IMR-90 (cell line): ENCODE measurements around the gene PRSS3. TPM values are rescaled to one million over a fixed set of nuclear protein-coding genes. Genes with fewer than 3 reads are reported as not detected.
"Not testable (repeated sequence)": the region's sequence is repeated elsewhere in the genome, so short reads cannot be mapped to it uniquely, and the experiment has no call there.

ENCODE experiments used
- ATAC-seq: fragments of 200-7000 bp; cut with Tn5 transposase; 2 replicates; pipeline ENCODE4 v1.9.1; 2020; ENCODE audit warnings: low read depth, mild to moderate bottlenecking, moderate library complexity
- BruUV-seq: library from RNA; stranded (reverse); fragments of 400-500 nt; replicated peaks from 2 replicates; lab custom pipeline; 2021; lab: Mats Ljungman, UMichigan
- CTCF ChIA-PET: fragments of 300-600 bp; formaldehyde crosslinking; extraction: SDS; loops from one replicate; lab custom pipeline; 2021; ENCODE audit warnings: antibody characterized with exemption; lab: Yijun Ruan, JAX
- POLR2A ChIA-PET: fragments of 300-600 bp; sonication (Branson Sonifier 250); formaldehyde crosslinking; loops from one replicate; lab custom pipeline; 2022; ENCODE audit warnings: antibody characterized with exemption; ENCODE audit not compliant: unreplicated experiment; lab: Charles Lee
- DNase-seq: peaks from one replicate; pipeline ENCODE4 v3.0.0; 2013
- H2AFZ ChIP-seq: replicated peaks from 2 replicates; pipeline ENCODE3; 2013; ENCODE audit warnings: low read length, mild to moderate bottlenecking; ENCODE audit not compliant: poor library complexity
- H2AK5ac ChIP-seq: 2 replicates; pipeline ENCODE4 v1.6.1; 2013; ENCODE audit warnings: low read depth, low read length, inconsistent platforms
- H2AK9ac ChIP-seq: replicated peaks from 2 replicates; pipeline ENCODE3; 2013; ENCODE audit warnings: mild to moderate bottlenecking, low read depth, low read length, moderate library complexity; ENCODE audit not compliant: poor library complexity
- H2BK120ac ChIP-seq: 2 replicates; pipeline ENCODE4 v1.6.1; 2013; ENCODE audit warnings: low read depth, low read length, inconsistent platforms
- H2BK15ac ChIP-seq: 3 replicates; pipeline ENCODE4 v1.6.1; 2013; ENCODE audit warnings: low read depth, low read length, inconsistent platforms
- H2BK20ac ChIP-seq: 2 replicates; pipeline ENCODE4 v1.6.1; 2013; ENCODE audit warnings: low read depth, mild to moderate bottlenecking, inconsistent platforms, low read length, moderate library complexity
- H2BK5ac ChIP-seq: 2 replicates; pipeline ENCODE4 v1.6.1; 2013; ENCODE audit warnings: mild to moderate bottlenecking, low read depth, low read length, inconsistent platforms; ENCODE audit not compliant: poor library complexity, severe bottlenecking
- H3K14ac ChIP-seq: replicated peaks from 2 replicates; pipeline ENCODE4 v1.6.1; 2013; ENCODE audit warnings: low read depth, low read length, inconsistent platforms
- H3K18ac ChIP-seq: 2 replicates; pipeline ENCODE4 v1.6.1; 2013; ENCODE audit warnings: low read depth, low read length, control low read depth
- H3K23ac ChIP-seq: 2 replicates; pipeline ENCODE4 v1.6.1; 2013; ENCODE audit warnings: low read depth, low read length, inconsistent platforms
- H3K27ac ChIP-seq: 2 replicates; pipeline ENCODE4 v1.5.1; 2013; ENCODE audit warnings: mild to moderate bottlenecking, control low read depth, low read length; ENCODE audit not compliant: insufficient read depth
- H3K27me3 ChIP-seq: 2 replicates; pipeline ENCODE4 v1.6.1; 2013; ENCODE audit warnings: low read length; ENCODE audit not compliant: control insufficient read depth, insufficient read depth
- H3K36me3 ChIP-seq: 2 replicates; pipeline ENCODE4 v1.6.1; 2013; ENCODE audit warnings: low read length, mixed read lengths; ENCODE audit not compliant: control insufficient read depth, insufficient read depth
- H3K4ac ChIP-seq: 2 replicates; pipeline ENCODE4 v1.6.1; 2013; ENCODE audit warnings: low read depth, low read length, inconsistent platforms
- H3K4me1 ChIP-seq: 2 replicates; pipeline ENCODE4 v1.6.1; 2013; ENCODE audit warnings: low read length, mixed read lengths; ENCODE audit not compliant: control insufficient read depth, insufficient read depth
- H3K4me2 ChIP-seq: 2 replicates; pipeline ENCODE4 v1.6.1; 2013; ENCODE audit warnings: low read depth, mild to moderate bottlenecking, control low read depth, low read length, moderate library complexity
- H3K4me3 ChIP-seq: 2 replicates; pipeline ENCODE4 v1.5.1; 2013; ENCODE audit warnings: low read depth, mild to moderate bottlenecking, control low read depth, low read length, moderate library complexity; ENCODE audit not compliant: insufficient read depth
- H3K56ac ChIP-seq: 2 replicates; pipeline ENCODE4 v1.6.1; 2013; ENCODE audit warnings: low read length, inconsistent platforms; ENCODE audit not compliant: insufficient read depth; ENCODE audit errors: extremely low read depth
- H3K79me1 ChIP-seq, 2 experiments: 2 replicates each; pipeline ENCODE4 v1.6.1; 2013; ENCODE audit warnings: low read length in 2 of 2, inconsistent platforms in 1 of 2, low read depth in 1 of 2
- H3K9ac ChIP-seq: 2 replicates; pipeline ENCODE4 v1.6.1; 2013; ENCODE audit warnings: low read depth, low read length, control low read depth
- H3K9me1 ChIP-seq: 2 replicates; pipeline ENCODE4 v1.6.1; 2013; ENCODE audit warnings: low read length, inconsistent platforms; ENCODE audit not compliant: insufficient read depth
- H3K9me3 ChIP-seq: 2 replicates; pipeline ENCODE4 v1.6.1; 2013; ENCODE audit warnings: low read length; ENCODE audit not compliant: control insufficient read depth, insufficient read depth
- H4K20me1 ChIP-seq: 2 replicates; pipeline ENCODE4 v1.6.1; 2013; ENCODE audit warnings: low read length, inconsistent platforms; ENCODE audit not compliant: insufficient read depth
- H4K5ac ChIP-seq: 2 replicates; pipeline ENCODE4 v1.6.1; 2013; ENCODE audit warnings: mild to moderate bottlenecking, low read depth, low read length, control low read depth
- H4K8ac ChIP-seq, 2 experiments: 2 replicates each; pipeline ENCODE4 v1.6.1; 2013; ENCODE audit warnings: low read depth in 2 of 2, low read length in 2 of 2, control low read depth in 1 of 2, inconsistent platforms in 1 of 2
- H4K91ac ChIP-seq: 2 replicates; pipeline ENCODE4 v1.6.1; 2013; ENCODE audit warnings: low read depth, low read length, inconsistent platforms; ENCODE audit not compliant: insufficient read depth
- BHLHE40 ChIP-seq: fragments of 150-350 bp; IDR thresholded peaks from 2 replicates; pipeline ENCODE4 v1.6.1; 2016; ENCODE audit warnings: mild to moderate bottlenecking, low read depth, low read length
- CEBPB ChIP-seq: IDR thresholded peaks from 2 replicates; pipeline ENCODE4 v1.6.1; 2012; ENCODE audit warnings: low read depth, low read length, improper control_type of control experiment
- FOS ChIP-seq: fragments of 150-350 bp; IDR thresholded peaks from 2 replicates; pipeline ENCODE4 v1.6.1; 2016; ENCODE audit warnings: low read depth, low read length
- MAFK ChIP-seq: IDR thresholded peaks from 2 replicates; pipeline ENCODE4 v1.6.1; 2012; ENCODE audit warnings: low read depth, low read length, improper control_type of control experiment
- WGBS, 2 experiments: methylation state at CpG; one replicate each; pipeline versions ENCODE4 v1.1.5 to v1.1.7; 2013; ENCODE audit warnings: missing lambda C conversion rate in 2 of 2; ENCODE audit not compliant: insufficient read length in 1 of 2; ENCODE audit errors: extremely low coverage in 2 of 2; 5-methylcytosine and 5-hydroxymethylcytosine counted together
- dilution Hi-C: fragments of 300-500 bp; cut with HindIII; formaldehyde crosslinking; loops from one replicate; pipeline ENCODE4 v1.14.3; 2018; ENCODE audit warnings: low sequenced_read_pairs; ENCODE audit not compliant: unreplicated experiment
- in situ Hi-C: fragments of 300-500 bp; cut with MboI; formaldehyde crosslinking; loops from 3 replicates; pipeline ENCODE4 v1.14.3; 2019; ENCODE audit warnings: low sequenced_read_pairs, inconsistent platforms, mixed read lengths
- intact Hi-C: fragments of 100-400 bp; cut with micrococcal nuclease; formaldehyde crosslinking; loops from 2 replicates; pipeline ENCODE4 v1.10.0; 2022
- polyA plus RNA-seq, 3 experiments: library from polyadenylated mRNA; depleted of rRNA; stranded (reverse); fragments of >200 nt; gene quantifications; 2 replicates each; pipeline ENCODE4 v1.2.3, GENCODE V29; 2012; ENCODE audit warnings: low replicate concordance in 1 of 3
- total RNA-seq: library from RNA; depleted of rRNA; stranded (reverse); fragments of >200 nt; gene quantifications from 2 replicates; pipeline ENCODE4 v1.2.3, GENCODE V29; 2012

Gene PRSS3
- total and polyA plus RNA-seq, 2 of the 4 experiments (the other 2 are of a cell fraction) = 7.0 to 26.9 TPM

DNA sequence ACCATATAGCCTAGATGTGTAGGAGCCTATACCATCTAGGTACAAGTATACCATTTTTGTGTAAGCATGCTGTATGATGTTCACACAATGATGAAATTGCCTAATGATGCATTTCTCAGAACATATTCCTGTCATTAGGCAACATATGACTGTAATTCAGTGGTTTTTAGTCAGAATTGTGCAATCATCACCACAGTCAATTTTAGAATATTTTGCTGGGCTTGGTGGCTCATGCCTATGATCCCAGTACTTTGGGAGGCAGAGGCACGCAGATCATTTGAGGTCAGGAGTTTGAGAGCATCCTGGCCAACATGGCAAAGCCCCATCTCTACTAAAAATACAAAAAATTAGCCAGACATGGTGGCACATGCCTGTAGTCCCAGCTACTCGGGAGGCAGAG lies 40.9 kb downstream of the PRSS3 start:
- intact Hi-C loops, H3K27ac ChIP-seq, H3K27me3 ChIP-seq, H4K91ac ChIP-seq, H3K56ac ChIP-seq, H3K23ac ChIP-seq, H3K4me2 ChIP-seq, H3K9ac ChIP-seq, H3K36me3 ChIP-seq, H3K4me3 ChIP-seq, H2AK5ac ChIP-seq, H2AFZ ChIP-seq, POLR2A ChIA-PET, H2AK9ac ChIP-seq, in situ Hi-C loops, CTCF ChIA-PET, H2BK15ac ChIP-seq, H3K9me3 ChIP-seq, H4K5ac ChIP-seq, H2BK20ac ChIP-seq, H2BK120ac ChIP-seq, H2BK5ac ChIP-seq, BruUV-seq, H3K18ac ChIP-seq, H3K14ac ChIP-seq, dilution Hi-C loops, H3K4ac ChIP-seq, H4K8ac ChIP-seq: not testable (repeated sequence)
- H4K20me1 ChIP-seq = peaks cover 94% of the 10 kb centered on the region
- H3K4me1 ChIP-seq = peaks cover 11% of the 10 kb centered on the region
- H3K79me1 ChIP-seq = peaks cover 0 to 67% of the 10 kb centered on the region in 2 experiments
- peak; percentile 76 for ATAC-seq
- peak; percentile 81 for DNase-seq
- H3K9me1 ChIP-seq = peaks cover 13% of the 10 kb centered on the region
- TF ChIP-seq FOS = peak; percentile 61
- peak; percentile 99 for TF ChIP-seq CEBPB
- TF ChIP-seq MAFK = peak; percentile 14; the same call in 1 of the 2 replicates
- TF ChIP-seq BHLHE40 = 0 out of 2 replicates have a peak, but pooled peaks have one; percentile 10
- WGBS, 2 experiments = no CpG with 5 or more reads among the region's 2 CpGs
